ENCODE measurements around the gene SEC16B. TPM values are rescaled to one million over a fixed set of nuclear protein-coding genes. Genes with fewer than 3 reads are reported as not detected.

The SEC16B gene
- total RNA-seq, 1 donor from 2014 or later = 1.7 TPM

GRCh38 chr1:177945943-177946650 is 23.8 kb downstream of the SEC16B start:
- TF ChIP-seq POLR2A (IDR thresholded peaks at IDR 0.05) = no peak
- TF ChIP-seq, protein P1, sequence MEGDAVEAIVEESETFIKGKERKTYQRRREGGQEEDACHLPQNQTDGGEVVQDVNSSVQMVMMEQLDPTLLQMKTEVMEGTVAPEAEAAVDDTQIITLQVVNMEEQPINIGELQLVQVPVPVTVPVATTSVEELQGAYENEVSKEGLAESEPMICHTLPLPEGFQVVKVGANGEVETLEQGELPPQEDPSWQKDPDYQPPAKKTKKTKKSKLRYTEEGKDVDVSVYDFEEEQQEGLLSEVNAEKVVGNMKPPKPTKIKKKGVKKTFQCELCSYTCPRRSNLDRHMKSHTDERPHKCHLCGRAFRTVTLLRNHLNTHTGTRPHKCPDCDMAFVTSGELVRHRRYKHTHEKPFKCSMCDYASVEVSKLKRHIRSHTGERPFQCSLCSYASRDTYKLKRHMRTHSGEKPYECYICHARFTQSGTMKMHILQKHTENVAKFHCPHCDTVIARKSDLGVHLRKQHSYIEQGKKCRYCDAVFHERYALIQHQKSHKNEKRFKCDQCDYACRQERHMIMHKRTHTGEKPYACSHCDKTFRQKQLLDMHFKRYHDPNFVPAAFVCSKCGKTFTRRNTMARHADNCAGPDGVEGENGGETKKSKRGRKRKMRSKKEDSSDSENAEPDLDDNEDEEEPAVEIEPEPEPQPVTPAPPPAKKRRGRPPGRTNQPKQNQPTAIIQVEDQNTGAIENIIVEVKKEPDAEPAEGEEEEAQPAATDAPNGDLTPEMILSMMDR (IDR thresholded peaks at IDR 0.05) = peak; percentile 33 to 74 (median 65)
- no peak for DNase-seq (ENCODE audit: extremely low spot score in 2 of 2)
- H3K4me1 ChIP-seq = peaks cover 13% of the 10 kb centered on the region
- H3K27ac ChIP-seq = no peak overlapping the region
- H3K9me3 ChIP-seq = no peaks in the 10 kb centered on the region
- H3K36me3 ChIP-seq = no peaks in the 10 kb centered on the region
- no peak overlapping the region for H3K4me3 ChIP-seq
- intact Hi-C loops (cut with DNase I) = no loop called here
- no peaks in the 10 kb centered on the region for H3K27me3 ChIP-seq

GRCh38 chr1:177944016-177944949 is 25.6 kb downstream of the SEC16B start:
- Histone ChIP-seq H3K9me3 (no peaks in the 10 kb centered on the region), H3K27me3 (no peaks in the 10 kb centered on the region), H3K4me3 (no peak overlapping the region), H3K4me1 (peaks cover 13% of the 10 kb centered on the region), H3K36me3 (no peaks in the 10 kb centered on the region), H3K27ac (peak overlapping the region; percentile 24)
- peak in 1 of 2 donors; percentile 17 for TF ChIP-seq POLR2AphosphoS5 (IDR thresholded peaks at IDR 0.05; ENCODE audit: insufficient read depth in 1 of 2, low read depth in 1 of 2)
- no peak for TF ChIP-seq POLR2A (IDR thresholded peaks at IDR 0.05)
- TF ChIP-seq, protein P1 (IDR thresholded peaks at IDR 0.05) = no peak
- intact Hi-C loops (cut with DNase I) = no loop called here
- DNase-seq (ENCODE audit: extremely low spot score in 2 of 2) = no peak

GRCh38 chr1:177941976-177942375 is 27.9 kb downstream of the SEC16B start:
- H3K36me3 ChIP-seq = peaks cover 0 to 3% of the 10 kb centered on the region in 2 donors

DNA sequence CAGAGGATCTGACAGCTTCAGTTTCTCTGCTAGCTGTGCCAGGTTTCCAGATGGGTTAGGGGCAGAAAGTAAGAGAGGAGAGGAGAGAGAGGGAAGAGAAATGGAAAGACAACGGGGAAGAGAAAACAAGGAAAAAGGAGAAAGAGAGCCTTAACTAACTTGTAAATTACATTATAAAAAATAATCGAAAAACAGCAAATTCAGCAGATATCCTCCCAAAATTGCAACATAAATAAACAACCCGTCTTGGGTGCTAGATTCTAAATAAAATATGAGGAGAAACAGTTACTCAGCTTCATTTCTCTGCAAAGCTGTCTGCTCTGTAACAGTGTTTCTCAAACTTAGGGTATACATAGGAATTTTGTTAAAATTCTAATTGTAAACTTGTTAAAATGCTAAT is 29.2 kb downstream of the SEC16B start:
- Histone ChIP-seq H3K9me3 (no peaks in the 10 kb centered on the region), H3K4me3 (no peak overlapping the region), H3K27me3 (no peaks in the 10 kb centered on the region), H3K27ac (no peak overlapping the region), H3K4me1 (peaks cover 7% of the 10 kb centered on the region), H3K36me3 (peaks cover 0 to 3% of the 10 kb centered on the region in 2 donors)
- no peak for TF ChIP-seq POLR2A (IDR thresholded peaks at IDR 0.05)
- TF ChIP-seq POLR2AphosphoS5 (IDR thresholded peaks at IDR 0.05; ENCODE audit: insufficient read depth in 1 of 2, low read depth in 1 of 2) = no peak
- TF ChIP-seq, protein P1 (IDR thresholded peaks at IDR 0.05) = no peak
- intact Hi-C loops (cut with DNase I) = no loop called here
- no peak for DNase-seq (ENCODE audit: extremely low spot score in 2 of 2)

More at GRCh38 chr1:177941976-177942375, 27.9 kb downstream of the SEC16B start:
- Histone ChIP-seq H3K4me1 (peaks cover 13% of the 10 kb centered on the region), H3K9me3 (no peaks in the 10 kb centered on the region), H3K27me3 (no peaks in the 10 kb centered on the region), H3K4me3 (no peak overlapping the region), H3K27ac (no peak overlapping the region)
- TF ChIP-seq POLR2A (IDR thresholded peaks at IDR 0.05) = no peak
- TF ChIP-seq, protein P1 (IDR thresholded peaks at IDR 0.05) = no peak
- TF ChIP-seq POLR2AphosphoS5 (IDR thresholded peaks at IDR 0.05; ENCODE audit: insufficient read depth in 1 of 2, low read depth in 1 of 2) = no peak
- no peak for DNase-seq (ENCODE audit: extremely low spot score in 2 of 2)
- intact Hi-C loops (cut with DNase I) = no loop called here
